ENCODE data around the gene RAPGEF4. TPM values are rescaled to one million over a fixed set of nuclear protein-coding genes. Genes with fewer than 3 reads are reported as not detected.

Gene RAPGEF4
- total RNA-seq, 1 donor from 2014 or later: 0.57 TPM

- H3K9me3 Mint-ChIP-seq (ENCODE audit: low read depth): peaks cover 10% of the 10 kb centered on the region
- no peaks in the 10 kb centered on the region for H3K27me3 Mint-ChIP-seq (ENCODE audit: low read depth)
- H3K27ac Mint-ChIP-seq (ENCODE audit: unreplicated experiment): no peak overlapping the region
Measured at GRCh38 chr2:172846551-172846950, 110.9 kb downstream of the RAPGEF4 start.

DNA sequence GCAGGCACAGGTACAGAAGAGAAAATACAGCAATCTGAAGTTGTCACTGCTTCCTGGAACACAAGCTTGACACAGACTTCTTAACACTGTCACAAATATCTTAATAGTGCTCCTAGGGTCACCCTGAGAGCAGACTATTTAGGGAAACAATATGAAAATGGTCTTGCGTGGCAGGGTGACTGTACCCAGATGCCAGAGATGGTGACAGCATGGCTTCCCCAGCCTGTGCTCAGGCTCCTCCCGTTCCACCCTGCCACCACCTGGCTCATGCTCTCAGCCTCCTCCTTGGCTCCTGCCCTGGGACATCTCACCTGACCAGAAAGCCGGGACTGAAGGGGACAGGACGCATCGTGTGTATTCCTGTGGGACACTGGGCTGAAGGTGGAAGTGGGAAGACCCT, 111.5 kb downstream of the RAPGEF4 start:
- Mint-ChIP-seq H3K27ac (ENCODE audit: unreplicated experiment) (no peak overlapping the region), H3K36me3 (ENCODE audit: low read depth) (peaks cover 3% of the 10 kb centered on the region), H3K4me1 (ENCODE audit: low read depth) (no peaks in the 10 kb centered on the region), H3K27me3 (ENCODE audit: low read depth) (no peaks in the 10 kb centered on the region), H3K4me3 (ENCODE audit: unreplicated experiment) (no peak overlapping the region), H3K9me3 (ENCODE audit: low read depth) (peaks cover 15% of the 10 kb centered on the region)
- TF ChIP-seq CTCF (IDR thresholded peaks at IDR 0.05): no peak
- no peak for DNase-seq (ENCODE audit: low spot score)

More at GRCh38 chr2:172846551-172846950, 110.9 kb downstream of the RAPGEF4 start:
- H3K36me3 Mint-ChIP-seq (ENCODE audit: low read depth): peaks cover 3% of the 10 kb centered on the region
- TF ChIP-seq CTCF (IDR thresholded peaks at IDR 0.05): no peak
- H3K4me1 Mint-ChIP-seq (ENCODE audit: low read depth): no peaks in the 10 kb centered on the region
- DNase-seq (ENCODE audit: low spot score): no peak
- no peak overlapping the region for H3K4me3 Mint-ChIP-seq (ENCODE audit: unreplicated experiment)

DNA sequence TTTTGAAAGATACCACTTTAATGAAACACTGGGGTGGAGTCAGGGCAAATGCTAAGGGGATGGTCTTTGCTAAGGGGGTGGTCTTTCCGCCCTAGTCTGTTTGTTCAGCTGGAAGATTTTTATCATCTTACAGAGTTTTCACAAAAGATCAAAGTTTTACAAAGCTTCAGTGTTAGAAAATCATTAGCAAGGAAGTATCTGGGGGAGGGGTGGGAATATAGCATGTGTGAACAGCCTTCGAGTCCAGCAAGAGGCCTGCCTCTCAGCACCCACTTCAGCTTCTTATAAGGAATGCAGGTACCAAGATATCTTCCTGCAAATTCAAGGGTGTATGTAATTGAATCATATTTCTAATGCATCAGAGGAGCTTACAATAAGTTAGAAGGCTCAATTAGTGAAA, 112.9 kb downstream of the RAPGEF4 start:
- no peaks in the 10 kb centered on the region for H3K4me1 Mint-ChIP-seq (ENCODE audit: low read depth)
- H3K9me3 Mint-ChIP-seq (ENCODE audit: low read depth): peaks cover 20% of the 10 kb centered on the region
- H3K36me3 Mint-ChIP-seq (ENCODE audit: low read depth): peaks cover 3% of the 10 kb centered on the region
- no peaks in the 10 kb centered on the region for H3K27me3 Mint-ChIP-seq (ENCODE audit: low read depth)
- no peak for DNase-seq (ENCODE audit: low spot score)
- no peak for TF ChIP-seq CTCF (IDR thresholded peaks at IDR 0.05)
- H3K27ac Mint-ChIP-seq (ENCODE audit: unreplicated experiment): no peak overlapping the region
- no peak overlapping the region for H3K4me3 Mint-ChIP-seq (ENCODE audit: unreplicated experiment)

- Mint-ChIP-seq H3K9me3 (ENCODE audit: low read depth) (peaks cover 26% of the 10 kb centered on the region), H3K27ac (ENCODE audit: unreplicated experiment) (no peak overlapping the region), H3K36me3 (ENCODE audit: low read depth) (peaks cover 5% of the 10 kb centered on the region), H3K4me3 (ENCODE audit: unreplicated experiment) (no peak overlapping the region), H3K27me3 (ENCODE audit: low read depth) (no peaks in the 10 kb centered on the region), H3K4me1 (ENCODE audit: low read depth) (no peaks in the 10 kb centered on the region)
- DNase-seq (ENCODE audit: low spot score): no peak
- TF ChIP-seq CTCF (IDR thresholded peaks at IDR 0.05): no peak
Measured at GRCh38 chr2:172849519-172850217, 114.0 kb downstream of the RAPGEF4 start.

GRCh38 chr2:172855588-172855987, 119.9 kb downstream of the RAPGEF4 start:
- H3K9me3 Mint-ChIP-seq (ENCODE audit: low read depth): peaks cover 29% of the 10 kb centered on the region
- H3K4me1 Mint-ChIP-seq (ENCODE audit: low read depth): peaks cover 13% of the 10 kb centered on the region
- no peak overlapping the region for H3K4me3 Mint-ChIP-seq (ENCODE audit: unreplicated experiment)
- DNase-seq (ENCODE audit: low spot score): no peak
- peaks cover 8% of the 10 kb centered on the region for H3K36me3 Mint-ChIP-seq (ENCODE audit: low read depth)
- H3K27me3 Mint-ChIP-seq (ENCODE audit: low read depth): no peaks in the 10 kb centered on the region
- TF ChIP-seq CTCF (IDR thresholded peaks at IDR 0.05): no peak
- no peak overlapping the region for H3K27ac Mint-ChIP-seq (ENCODE audit: unreplicated experiment)
